HG03025 (cell line): ENCODE results near the gene UGT1A5.
"Not testable (repeated sequence)": the region's sequence is repeated elsewhere in the genome, so short reads cannot be mapped to it uniquely, and the experiment has no call there.

Experiments
- ATAC-seq: cut with Tn5 transposase; IDR thresholded peaks from one replicate; pipeline ENCODE4 v1.9.1; 2021; ENCODE audit warnings: mild to moderate bottlenecking, moderate library complexity; ENCODE audit not compliant: unreplicated experiment, low FRiP score

The UGT1A5 gene

DNA sequence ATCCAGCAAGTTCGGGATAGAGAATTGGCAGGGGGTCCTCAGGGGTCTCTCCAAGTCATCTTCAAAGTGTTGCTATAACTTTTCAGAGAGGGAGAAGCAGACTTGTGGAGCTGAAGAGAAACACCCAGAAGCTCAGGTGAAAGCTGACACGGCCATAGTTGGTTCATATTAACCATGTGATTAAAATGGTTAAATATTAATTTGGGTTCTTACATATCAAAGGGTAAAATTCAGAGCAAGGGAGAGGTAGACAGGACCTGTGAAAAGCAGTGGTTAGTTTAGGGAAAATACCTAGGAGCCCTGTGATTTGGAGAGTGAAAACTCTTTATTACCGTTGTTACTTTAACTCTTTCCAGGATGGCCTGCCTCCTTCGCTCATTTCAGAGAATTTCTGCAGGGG, 20.1 kb upstream of the UGT1A5 start, which contains the start of gene UGT1A6:
Gene UGT1A6, plus strand, starts transcription at position 243 of the 400 bp plus-strand sequence. Its CDS starts 115 bp downstream, at position 358.
- no peak for ATAC-seq

DNA sequence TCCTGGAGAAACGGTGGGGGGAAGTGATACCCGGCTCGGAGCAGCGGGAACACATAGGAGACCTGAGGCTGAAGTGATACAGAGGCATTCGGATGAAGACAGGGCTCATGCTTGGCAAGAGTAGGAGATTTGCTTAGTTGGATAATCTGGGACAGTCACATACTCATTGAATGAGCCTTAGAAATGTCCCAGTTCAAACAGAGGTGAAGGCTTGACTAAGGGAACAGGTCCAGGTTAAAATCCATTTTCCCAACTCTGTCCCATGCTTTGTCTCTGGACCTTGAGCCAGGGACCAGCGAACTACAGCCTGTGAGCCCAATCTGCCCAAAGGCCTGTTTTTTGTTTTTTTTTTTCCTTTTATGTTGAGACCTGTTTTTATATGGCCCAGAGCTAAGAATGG, 18.7 kb upstream of the UGT1A5 start:
- no peak for ATAC-seq

DNA sequence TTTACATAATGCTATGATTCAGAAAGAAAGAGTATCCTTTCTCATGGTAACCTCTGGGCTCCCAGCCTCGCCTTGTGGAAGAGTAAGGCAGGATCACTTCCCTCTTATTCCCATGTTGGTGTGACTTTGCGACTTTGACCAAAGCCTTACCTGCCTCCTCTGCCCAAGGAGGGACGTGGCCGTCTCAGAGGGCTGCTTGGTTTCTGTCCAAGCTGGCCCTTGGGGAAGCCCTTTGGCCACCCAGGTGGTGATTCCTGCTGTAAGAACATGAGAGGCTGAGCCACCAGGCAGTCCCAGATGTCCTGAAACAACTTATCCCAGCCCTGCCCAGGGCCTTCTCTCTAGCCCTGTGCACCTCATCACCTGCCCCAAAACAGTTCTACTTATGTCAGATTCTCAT, 14.0 kb upstream of the UGT1A5 start:
- no peak for ATAC-seq

DNA sequence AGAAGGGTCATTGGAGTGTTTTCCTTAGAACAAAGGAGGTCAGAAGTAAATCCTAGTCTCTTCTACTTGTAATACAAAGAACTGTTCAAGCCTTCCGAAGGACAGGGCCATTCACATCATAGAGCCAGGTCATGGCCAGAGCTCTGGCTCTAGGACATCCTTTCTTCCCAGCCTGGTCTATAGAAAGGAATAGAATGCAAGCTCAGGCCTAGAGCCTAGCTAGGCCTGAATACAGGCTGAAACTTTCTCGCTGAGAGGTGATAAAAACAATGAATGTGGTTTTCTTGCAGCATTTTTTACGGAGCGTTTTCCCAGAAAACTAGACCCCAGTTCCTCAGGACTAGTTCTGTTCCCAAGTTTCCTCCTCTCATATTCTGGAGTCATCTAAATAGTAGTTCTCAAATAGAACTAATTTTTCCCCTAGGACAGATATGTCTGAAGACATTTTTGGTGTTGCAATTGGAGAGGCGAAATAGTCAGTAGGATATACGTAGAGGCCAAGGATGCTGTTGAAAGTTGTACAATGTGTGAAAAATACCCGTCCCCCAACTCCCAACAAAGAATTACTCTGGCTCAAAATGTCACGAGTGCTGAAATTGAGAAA, 13.2 kb upstream of the UGT1A5 start:
- no peak for ATAC-seq

DNA sequence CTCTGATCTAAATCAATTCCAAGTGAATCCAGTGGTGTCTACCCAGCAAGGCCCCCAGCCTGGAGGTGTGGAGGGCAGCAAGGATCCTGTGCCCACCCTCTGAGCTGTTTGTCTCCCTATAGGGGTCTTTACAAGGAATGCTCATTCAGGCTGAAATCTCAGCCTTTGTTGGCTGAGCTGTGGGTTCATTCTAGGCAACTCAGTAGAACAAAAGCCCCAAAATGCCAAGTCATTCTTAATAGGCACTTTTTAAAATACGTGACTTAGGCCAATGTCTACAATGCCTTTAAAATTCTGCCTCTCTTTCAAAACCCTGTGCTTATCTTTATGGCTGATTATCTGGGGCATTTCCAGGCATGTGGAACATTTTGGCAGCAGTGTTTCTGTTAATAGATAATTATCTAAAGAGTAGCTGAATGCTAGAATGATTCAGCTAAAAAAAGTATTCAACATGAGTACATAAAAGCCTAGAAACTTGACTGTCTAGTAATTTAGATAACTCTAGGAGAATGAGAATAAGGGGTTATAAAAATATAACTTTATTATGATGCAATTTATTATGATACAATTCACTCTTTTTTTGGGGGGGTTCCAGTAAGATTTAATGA, 12.6 kb upstream of the UGT1A5 start:
- no peak for ATAC-seq

DNA sequence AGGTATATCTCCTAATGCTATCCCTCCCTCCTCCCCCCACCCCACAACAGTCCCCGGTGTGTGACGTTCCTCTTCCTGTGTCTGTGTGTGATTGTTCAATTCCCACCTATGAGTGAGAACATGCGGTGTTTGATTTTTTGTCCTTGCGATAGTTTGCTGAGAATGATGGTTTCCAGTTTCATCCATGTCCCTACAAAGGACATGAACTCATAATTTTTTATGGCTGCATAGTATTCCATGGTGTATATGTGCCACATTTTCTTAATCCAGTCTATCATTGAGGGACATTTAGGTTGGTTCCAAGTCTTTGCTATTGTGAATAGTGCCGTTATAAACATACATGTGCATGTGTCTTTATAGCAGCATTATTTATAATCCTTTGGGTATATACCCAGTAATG, 11.9 kb upstream of the UGT1A5 start:
- ATAC-seq = not testable (repeated sequence)

DNA sequence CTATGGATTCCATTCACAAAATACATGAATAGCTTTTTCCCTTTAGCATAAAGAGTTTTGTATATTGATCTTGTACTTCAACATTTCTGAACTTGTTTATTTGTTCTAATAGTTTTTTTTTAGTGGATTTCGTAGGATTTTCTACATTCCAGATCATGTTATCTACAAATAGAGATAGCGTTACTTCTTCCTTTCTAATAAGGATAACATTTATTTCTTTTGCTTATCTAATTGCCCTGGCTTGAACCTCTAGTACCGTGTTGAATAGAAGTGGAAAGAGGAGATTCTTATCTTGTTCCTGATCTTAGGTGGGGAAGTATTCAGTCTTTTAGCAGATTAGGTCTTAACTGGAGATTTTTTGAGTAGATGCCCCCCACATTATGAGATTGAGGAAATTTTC, 10.5 kb upstream of the UGT1A5 start:
- ATAC-seq = no peak

DNA sequence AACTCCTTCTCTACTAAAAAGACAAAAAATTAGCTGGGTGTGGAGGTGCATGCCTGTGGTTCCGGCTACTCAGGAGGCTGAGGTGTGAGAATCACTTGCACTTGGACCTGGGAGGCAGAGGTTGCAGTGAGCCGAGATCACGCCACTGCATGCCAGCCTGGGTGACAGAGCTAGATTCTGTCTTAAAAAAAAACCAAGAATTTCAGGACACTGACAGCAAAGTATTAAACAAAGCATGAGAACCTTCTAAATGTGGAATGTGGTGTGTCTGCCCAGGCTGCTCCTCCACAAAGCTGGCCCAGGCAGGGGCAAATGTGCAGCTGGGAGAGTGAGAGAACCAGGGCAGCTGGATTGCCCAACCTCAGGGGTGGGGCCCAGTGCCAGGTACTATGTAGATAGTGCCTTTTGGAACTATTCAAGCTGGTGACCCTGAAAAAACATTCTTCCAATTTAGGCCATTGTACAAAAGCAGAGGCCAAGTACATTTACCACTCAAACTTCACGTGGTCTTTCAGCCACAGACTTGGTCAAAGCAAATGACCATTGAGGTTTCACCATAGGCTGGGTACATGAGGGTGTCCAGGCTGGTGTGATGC, 6.7 kb upstream of the UGT1A5 start:
- ATAC-seq = no peak

DNA sequence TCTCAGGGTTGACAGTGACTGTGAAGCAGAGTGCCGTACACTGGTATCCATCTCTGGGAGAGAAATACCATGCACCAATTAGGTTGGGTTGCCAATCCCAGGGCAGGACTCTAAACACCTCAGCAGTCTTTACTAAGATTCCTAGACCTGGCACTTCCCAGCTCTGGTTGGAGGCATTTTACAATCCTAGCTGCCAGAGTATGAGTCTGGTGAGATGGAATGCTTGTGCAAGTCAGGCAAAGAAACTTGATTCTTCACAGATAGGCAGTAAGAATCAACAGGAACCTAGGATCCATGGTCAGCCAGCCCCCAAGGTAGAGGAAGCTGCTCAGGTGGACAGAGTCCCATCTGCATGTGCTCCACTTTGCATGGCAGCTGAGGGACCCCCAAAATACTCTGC, 6.0 kb upstream of the UGT1A5 start:
- ATAC-seq = no peak

DNA sequence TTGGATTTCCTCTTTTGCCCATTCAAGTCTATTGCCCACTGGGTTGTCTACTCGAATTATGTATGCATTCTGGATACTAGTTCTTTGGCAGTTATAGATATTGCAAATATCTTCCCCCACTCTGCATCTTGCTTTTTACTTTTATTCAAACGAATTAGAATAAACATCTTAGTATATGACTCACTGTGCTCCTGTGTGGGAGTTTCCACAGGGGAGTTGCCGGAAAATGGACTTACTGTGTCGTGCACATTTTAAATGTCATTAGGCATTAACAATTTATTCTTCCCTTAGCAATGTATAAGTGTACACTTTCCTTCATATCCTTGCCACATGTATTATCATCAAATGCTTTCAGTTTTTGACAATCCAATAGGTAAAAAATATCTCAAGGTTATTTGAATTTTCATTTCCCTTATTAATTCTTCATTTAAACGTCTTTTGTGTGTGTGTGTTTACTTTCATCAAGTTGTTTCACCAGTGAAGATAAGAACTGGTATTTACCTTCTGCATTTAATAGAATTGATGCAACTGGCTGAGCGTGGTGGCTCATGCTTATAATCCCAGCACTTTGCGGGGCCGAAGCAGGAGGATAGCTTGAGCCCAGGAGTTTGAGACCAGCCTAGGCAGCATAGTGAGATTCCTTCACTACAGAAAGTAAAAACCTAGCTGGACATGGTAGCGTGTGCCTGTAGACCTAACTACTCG, 4.6 kb upstream of the UGT1A5 start:
- no peak for ATAC-seq

DNA sequence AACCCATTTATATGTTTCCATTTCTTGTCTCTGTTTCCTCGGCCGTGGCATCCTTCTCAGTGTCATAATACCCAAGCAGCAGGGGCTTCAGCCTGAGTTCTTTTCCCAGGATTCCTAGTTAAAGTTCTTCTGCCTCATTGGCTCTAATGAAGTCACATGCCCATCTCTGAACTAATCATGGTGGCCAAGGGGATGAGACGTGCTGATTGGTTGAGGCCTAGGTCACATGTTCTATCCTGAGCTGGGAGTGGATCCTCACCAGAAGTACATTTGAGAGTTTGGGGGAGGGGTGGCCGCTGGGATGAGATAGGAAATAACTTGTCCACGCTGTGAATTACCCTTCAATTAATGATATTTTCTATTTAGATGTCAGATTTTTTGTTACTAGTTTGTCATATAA, 3.8 kb upstream of the UGT1A5 start:
- no peak for ATAC-seq

DNA sequence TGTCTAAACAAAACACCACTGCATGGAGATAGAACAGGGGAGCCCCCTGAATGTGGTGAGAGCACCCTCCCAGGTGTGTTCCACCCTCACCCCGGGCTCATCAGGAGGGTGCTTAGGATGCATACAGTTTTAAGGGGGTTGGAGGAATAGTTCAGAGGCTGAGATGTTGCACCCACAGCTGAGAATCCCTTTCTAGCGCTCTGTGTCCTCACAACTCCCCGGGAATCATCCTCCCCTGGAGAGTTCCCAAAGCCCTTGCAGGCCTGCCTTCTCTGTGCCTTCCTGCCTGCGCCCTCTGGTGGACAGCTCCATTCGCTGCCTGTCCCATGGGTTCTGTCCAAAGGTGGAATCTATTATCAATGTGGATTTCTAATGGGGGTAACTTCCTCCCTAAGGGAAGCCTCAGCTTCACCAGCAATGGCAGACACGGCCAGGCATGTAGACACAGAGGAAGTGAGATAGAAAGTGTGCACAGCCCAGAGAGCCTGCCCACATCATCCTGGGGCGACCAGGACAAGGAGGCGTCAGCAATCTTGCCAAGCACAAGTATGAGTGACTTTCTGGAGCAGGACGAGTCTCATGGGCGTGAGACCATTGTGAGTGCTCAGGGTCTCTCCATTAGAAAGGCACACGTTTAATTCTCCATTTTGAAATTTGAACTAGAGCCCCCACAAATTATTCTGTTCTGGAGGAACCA, 1.2 kb upstream of the UGT1A5 start:
- no peak for ATAC-seq

DNA sequence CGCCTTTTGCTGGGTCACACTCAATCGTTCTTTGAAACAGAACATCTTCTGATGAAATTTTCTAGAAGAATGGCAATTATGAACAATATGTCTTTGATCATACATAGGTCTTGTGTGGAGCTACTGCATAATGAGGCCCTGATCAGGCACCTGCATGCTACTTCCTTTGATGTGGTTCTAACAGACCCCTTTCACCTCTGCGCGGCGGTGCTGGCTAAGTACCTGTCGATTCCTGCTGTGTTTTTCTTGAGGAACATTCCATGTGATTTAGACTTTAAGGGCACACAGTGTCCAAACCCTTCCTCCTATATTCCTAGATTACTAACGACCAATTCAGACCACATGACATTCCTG, 532 bp downstream of the UGT1A5 start:
- ATAC-seq = no peak

DNA sequence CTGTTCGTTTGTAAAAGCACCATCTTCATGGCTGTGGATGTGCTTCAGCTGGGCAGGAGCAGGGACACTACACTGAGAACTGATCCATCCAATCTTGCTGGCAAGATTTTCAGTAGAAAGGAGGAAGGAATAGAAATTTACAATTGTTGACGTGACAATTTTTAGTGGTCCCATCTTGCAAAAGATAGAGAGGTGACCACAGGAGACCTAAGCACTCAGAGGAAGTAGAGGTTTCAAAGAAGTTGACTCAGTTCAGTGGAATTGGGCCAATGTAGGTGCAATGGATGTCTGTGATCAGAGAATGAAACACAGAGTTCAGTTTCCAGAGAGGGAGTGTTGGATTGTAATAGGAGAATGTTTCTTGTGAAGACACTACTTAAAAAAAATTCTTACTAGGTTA, 1.4 kb downstream of the UGT1A5 start:
- no peak for ATAC-seq

DNA sequence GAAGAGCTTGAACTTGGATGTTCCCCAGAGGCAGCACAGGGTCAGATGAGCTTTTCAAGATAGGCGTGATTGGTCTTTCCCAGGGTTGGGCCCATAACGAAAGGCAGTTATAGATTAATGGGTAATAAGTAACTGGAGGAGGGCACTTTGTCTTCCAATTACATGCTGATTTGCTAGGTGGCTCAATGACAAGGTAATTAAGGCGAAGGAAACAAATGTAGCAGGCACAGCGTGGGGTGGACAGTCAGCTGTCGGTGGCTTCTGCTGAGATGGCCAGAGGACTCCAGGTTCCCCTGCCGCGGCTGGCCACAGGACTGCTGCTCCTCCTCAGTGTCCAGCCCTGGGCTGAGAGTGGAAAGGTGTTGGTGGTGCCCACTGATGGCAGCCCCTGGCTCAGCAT, 5.8 kb downstream of the UGT1A5 start, which contains the start of gene UGT1A4:
Gene UGT1A4, plus strand, starts transcription at position 185 of the 400 bp plus-strand sequence. Its CDS starts 85 bp downstream, at position 270.
- ATAC-seq = no peak

DNA sequence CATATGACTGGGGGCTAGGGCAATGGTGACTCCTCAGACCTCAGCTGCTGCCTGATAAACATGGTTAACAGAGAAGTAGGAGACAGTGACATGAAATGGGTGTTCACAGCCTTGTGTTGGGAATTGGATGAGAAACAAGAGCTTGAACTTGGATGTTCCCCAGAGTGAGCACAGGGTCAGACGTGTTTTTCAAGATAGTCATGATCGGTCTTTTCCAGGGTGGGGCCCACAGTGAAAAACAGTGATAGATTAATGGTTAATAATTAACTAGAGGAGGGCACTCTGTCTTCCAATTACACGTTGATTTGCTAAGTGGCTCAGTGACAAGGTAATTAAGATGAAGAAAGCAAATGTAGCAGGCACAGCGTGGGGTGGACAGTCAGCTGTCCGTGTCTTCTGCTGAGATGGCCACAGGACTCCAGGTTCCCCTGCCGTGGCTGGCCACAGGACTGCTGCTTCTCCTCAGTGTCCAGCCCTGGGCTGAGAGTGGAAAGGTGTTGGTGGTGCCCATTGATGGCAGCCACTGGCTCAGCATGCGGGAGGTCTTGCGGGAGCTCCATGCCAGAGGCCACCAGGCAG, 16.1 kb downstream of the UGT1A5 start, which contains the start of gene UGT1A3:
Gene UGT1A3, plus strand, starts transcription at position 320 of the 579 bp plus-strand sequence. Its CDS starts 85 bp downstream, at position 405.
- no peak for ATAC-seq

DNA sequence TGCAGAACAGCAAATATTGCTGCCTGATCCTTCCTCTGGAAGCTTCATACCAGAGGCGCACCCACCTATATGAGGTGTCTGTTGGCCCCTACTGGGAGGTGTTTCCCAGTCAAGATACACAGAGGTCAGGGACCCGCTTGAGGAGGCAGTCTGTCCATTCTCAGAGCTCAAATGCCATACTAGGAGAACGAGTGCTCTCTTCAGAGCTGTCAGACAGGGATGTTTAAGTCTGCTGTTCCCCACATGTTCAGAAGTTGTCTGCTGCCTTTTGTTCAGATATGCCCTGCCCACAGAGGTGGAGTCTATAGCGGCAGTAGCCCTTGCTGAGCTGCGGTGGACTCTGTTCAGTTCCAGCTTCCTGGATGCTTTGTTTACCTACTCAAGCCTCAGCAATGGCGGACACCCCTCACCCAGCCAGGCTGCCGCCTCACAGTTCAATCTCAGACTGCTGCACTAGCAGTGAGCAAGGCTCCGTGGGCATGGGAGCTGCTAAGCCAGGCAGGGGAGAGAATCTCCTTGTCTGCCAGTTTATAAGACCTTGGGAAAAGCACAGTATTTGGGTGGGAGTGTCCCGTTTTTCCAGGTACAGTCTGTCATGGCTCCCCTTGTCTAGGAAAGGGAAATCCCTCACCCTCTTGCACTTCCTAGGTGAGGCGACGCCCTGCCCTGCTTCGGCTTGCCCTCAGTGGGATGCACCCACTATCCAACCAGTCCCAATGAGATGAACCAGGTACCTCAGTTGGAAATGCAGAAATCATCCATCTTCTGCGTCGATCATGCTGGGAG, 24.4 kb downstream of the UGT1A5 start:
- not testable (repeated sequence) for ATAC-seq

DNA sequence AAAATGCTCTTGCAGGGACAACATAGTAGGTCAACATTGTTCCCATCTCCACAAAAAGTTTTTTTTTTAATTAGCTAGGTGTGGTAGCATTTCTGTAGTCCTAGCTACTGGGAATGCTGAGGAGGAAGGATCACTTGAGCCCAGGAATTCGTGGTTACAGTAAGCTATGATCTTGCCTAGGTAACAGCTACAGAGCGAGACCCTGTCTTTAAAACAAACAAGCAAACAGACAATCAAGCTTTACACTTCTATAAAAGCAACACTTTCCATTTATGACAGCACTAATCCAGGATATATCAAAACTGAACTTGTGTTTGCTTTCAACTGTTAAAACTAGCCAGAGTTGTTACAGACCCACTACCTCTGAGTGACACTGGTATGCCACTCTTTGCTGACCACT, 28.2 kb downstream of the UGT1A5 start:
- no peak for ATAC-seq

DNA sequence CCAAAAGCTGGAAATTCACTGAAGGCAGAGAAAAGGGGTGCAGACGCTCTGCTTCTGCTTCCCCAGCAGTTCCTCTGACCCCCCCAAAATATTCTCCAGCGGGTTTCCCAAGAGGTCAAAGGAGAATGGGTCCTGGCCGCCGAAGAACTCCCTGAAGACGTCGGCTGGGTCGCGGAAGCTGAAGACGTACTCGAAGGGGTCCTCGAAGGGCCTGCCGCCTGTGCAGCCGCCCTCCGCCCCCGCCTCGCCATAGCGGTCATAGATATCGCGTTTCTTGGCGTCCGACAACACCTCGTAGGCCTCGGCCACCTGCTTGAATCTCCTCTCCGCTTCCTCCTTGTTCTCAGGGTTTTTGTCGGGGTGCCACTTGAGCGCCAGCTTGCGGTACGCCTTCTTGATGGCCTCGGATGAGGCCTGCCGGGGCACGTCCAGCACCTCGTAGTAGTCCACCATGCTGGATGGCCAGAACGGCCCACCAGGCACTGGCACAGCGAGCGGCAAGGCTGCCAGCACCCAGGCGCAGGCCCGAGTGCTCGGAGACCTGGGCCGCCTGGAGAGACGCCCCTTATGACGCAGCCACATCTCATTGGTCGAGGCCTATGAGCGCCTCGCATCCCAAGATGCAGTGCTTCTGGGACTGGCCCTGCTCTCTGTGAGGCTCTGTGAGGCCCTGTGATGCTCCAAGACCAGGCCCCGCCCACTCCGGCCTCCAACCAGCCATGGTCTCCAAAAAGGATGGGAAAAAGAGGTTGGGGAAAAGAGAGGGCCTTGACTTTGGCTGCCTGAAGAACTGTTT, 31.0 kb downstream of the UGT1A5 start:
- ATAC-seq = no peak
